Activated CD8-positive, alpha-beta memory T cell treated with anti-CD3 and anti-CD28 coated beads for 48 hours (primary cell): Measurements from ENCODE around the gene HMGN4.

Experiments used
- DNase-seq, 3 experiments: peaks; one replicate each; pipeline ENCODE4 v3.0.0-alpha.2; 2020; ENCODE audit warnings: low read depth in 2 of 3, low spot score in 2 of 3

The HMGN4 gene

GRCh38 chr6:26576929-26577719, 39.0 kb downstream of the HMGN4 start:
- DNase-seq, result peak; percentile 49 to 67 (median 53)

- DNase-seq, result no peak
These were observed 39.5 kb downstream of the HMGN4 start for GRCh38 chr6:26577720-26578072.

- no peak for DNase-seq
These were observed 40.1 kb downstream of the HMGN4 start for GRCh38 chr6:26578279-26578678.

GRCh38 chr6:26578741-26579140, 40.6 kb downstream of the HMGN4 start:
- DNase-seq, result no peak

GRCh38 chr6:26581164-26581915, 43.2 kb downstream of the HMGN4 start:
- DNase-seq, result no peak

- no peak for DNase-seq
These were observed 50.8 kb downstream of the HMGN4 start for GRCh38 chr6:26588965-26589364.

DNA sequence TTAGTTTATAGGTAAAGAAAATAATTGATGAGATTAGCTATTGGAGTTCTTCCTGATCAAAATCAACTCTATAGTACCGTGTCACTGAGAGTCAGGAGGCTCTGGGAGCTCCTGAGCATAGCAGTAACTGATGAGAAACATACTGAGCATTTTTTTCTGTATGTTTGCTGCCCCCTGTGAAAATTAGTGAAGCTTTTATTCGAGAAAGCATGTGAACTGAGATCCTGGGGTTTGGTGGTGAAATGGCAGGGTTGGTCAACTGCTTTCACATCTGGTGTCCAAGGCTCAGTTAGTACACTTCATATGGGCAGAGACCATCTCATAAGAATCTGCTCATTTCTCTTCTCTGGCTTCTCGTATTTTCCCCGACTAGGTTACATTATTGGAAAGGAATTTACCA, 54.5 kb downstream of the HMGN4 start:
- DNase-seq, result no peak

DNA sequence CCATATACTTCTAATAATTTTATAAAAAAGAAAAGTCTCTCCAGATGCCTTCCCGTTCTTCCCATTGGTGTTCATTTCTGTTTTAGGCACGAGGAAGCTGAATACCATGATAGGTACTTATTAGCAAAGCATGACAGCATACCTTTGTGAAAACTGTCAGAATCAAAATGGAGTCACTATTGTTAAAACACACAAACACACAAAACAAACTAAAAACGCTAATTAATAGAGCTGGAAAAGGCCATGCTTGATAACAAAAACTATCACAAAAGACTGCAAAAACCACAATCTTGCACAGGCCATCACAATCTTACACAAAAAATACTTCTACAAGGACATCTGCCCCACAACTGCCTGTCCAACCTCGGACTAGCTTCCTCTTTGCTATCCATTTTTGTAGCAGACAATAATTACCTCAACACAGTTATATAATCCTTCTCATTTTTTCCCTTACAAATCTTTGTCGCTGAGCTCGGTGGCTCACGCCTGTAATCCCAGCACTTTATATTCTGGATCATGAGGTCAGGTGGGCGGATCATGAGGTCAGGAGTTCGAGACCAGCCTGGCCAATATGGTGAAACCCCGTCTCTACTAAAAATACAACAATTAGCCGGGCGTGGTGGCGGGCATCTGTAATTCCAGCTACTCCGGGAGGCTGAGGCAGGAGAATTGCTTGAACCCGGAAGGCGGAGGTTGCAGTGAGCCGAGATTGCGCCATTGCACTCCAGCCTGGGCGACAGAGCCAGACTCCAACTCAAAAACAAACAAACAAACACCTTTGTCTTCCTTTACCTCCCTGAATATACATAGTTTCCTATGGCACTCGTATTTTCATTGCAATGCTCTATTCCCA, 55.3 kb downstream of the HMGN4 start:
- DNase-seq, result no peak

DNA sequence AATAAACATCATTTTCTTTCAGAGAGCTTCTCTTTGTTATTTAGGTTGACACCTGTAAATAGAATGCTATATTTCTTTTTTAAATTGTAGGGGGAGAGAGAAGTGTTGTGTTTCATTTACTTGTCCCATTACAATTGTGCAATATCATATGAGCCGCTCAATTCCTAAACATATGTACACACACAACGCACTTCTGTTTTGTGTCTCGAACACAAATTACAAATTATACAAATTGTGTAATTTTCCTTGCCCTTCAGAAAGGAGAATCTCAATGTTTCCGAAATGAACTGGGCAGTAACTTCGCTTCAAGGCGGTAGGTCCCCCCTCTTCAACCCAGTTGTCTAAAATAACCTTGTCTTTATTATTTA, 55.9 kb downstream of the HMGN4 start:
- no peak for DNase-seq

- DNase-seq, result peak in 1 of 3 experiments; percentile 37
These were observed 56.8 kb downstream of the HMGN4 start for GRCh38 chr6:26594730-26595632.

GRCh38 chr6:26595669-26596269, 57.6 kb downstream of the HMGN4 start:
- DNase-seq, result peak; percentile 67 to 81 (median 80)
